Fibroblast of skin of back (primary cell): Measurements from ENCODE around the gene KLB. TPM values are rescaled to one million over a fixed set of nuclear protein-coding genes. Genes with fewer than 3 reads are reported as not detected.
"Not testable (repeated sequence)": the region's sequence is repeated elsewhere in the genome, so short reads cannot be mapped to it uniquely, and the experiment has no call there.

ENCODE experiments used
- DNase-seq: peaks from one replicate; pipeline ENCODE4 v3.0.0-alpha.2; 2013
- polyA plus RNA-seq, 2 experiments: library from polyadenylated mRNA; unstranded; fragments of 120-200 nt; gene quantifications; one replicate each; pipeline ENCODE4 v1.2.1, GENCODE V29; 2013; ENCODE audit not compliant: insufficient read length in 2 of 2

Gene KLB
- 0.08 TPM for polyA plus RNA-seq (2013, experiment 1 of 2; ENCODE audit: insufficient read length)
- 0.05 TPM for polyA plus RNA-seq (2013, experiment 2 of 2; ENCODE audit: insufficient read length)

- peak; percentile 25 for DNase-seq
Observed at GRCh38 chr4:39406763-39407583, at the start of gene KLB. Gene KLB, plus strand, starts transcription at chr4:39406930. Its CDS starts 20 bp downstream, at chr4:39406950.

GRCh38 chr4:39357002-39357401, 49.7 kb upstream of the KLB start:
- no peak for DNase-seq

GRCh38 chr4:39360611-39361010, 46.1 kb upstream of the KLB start:
- DNase-seq = not testable (repeated sequence)

- no peak for DNase-seq
Observed at GRCh38 chr4:39362827-39363226, 43.9 kb upstream of the KLB start.

- DNase-seq = no peak
Observed at GRCh38 chr4:39363773-39364393, 42.8 kb upstream of the KLB start.

- DNase-seq = no peak
Observed at GRCh38 chr4:39365360-39365759, 41.4 kb upstream of the KLB start.

- DNase-seq = peak; percentile 90
Observed at GRCh38 chr4:39365830-39366771, 40.6 kb upstream of the KLB start, which contains the start of gene RFC1. Gene RFC1, minus strand, starts transcription at chr4:39366362. Its CDS starts 121 bp downstream, at chr4:39366241.

GRCh38 chr4:39367166-39367565, 39.6 kb upstream of the KLB start:
- DNase-seq = no peak

GRCh38 chr4:39369301-39369700, 37.4 kb upstream of the KLB start:
- no peak for DNase-seq

- DNase-seq = not testable (repeated sequence)
Observed at GRCh38 chr4:39371209-39371608, 35.5 kb upstream of the KLB start.

- DNase-seq = no peak
Observed at GRCh38 chr4:39375478-39375877, 31.3 kb upstream of the KLB start.

- no peak for DNase-seq
Observed at GRCh38 chr4:39383690-39384089, 23.0 kb upstream of the KLB start.

- no peak for DNase-seq
Observed at GRCh38 chr4:39384563-39384962, 22.2 kb upstream of the KLB start.

GRCh38 chr4:39390603-39391002, 16.1 kb upstream of the KLB start:
- DNase-seq = no peak

- DNase-seq = no peak
Observed at GRCh38 chr4:39394706-39395105, 12.0 kb upstream of the KLB start.

GRCh38 chr4:39401640-39402039, 5.1 kb upstream of the KLB start:
- DNase-seq = peak; percentile 21

GRCh38 chr4:39407584-39407885, 805 bp downstream of the KLB start:
- DNase-seq = no peak

GRCh38 chr4:39410415-39410814, 3.7 kb downstream of the KLB start:
- no peak for DNase-seq

- DNase-seq = not testable (repeated sequence)
Observed at GRCh38 chr4:39411561-39411960, 4.8 kb downstream of the KLB start.

- DNase-seq = no peak
Observed at GRCh38 chr4:39415678-39416283, 9.1 kb downstream of the KLB start.

- DNase-seq = no peak
Observed at GRCh38 chr4:39422247-39422646, 15.5 kb downstream of the KLB start.

GRCh38 chr4:39425297-39425696, 18.6 kb downstream of the KLB start:
- DNase-seq = not testable (repeated sequence)
